ENCODE data around the gene DIAPH2. TPM values are rescaled to one million over a fixed set of nuclear protein-coding genes. Genes with fewer than 3 reads are reported as not detected.

Gene DIAPH2
- total and polyA plus RNA-seq, 2 of the 13 experiments (the other 11 are each of a cell fraction or from before 2014, with no cell fraction given) = 2.1 to 8.5 TPM

DNA sequence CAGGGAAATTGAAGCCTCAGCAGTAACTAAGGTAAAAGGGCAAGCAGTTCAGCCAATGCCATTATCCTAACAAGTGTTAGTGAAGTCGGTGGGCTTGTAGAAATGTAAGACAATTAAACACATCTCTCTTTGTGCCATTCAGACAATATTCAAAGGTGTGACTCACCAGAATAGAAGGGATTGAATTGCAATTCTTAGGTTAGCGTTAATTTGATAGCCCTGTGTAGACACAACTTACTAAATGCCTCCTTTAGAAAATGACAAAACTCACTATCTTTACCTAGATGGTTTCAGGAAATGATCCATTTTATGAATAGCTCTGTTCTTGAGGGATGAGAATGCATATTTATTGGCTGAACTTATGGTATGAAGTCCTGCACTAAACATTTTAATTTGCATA lies 234.2 kb downstream of the DIAPH2 start:
- intact Hi-C loops (cut with micrococcal nuclease; ENCODE audit: unreplicated experiment) = no loop called here
- POLR2A ChIA-PET = no interaction called here

More for the DNA sequence above, 234.2 kb downstream of the DIAPH2 start:
- BruUV-seq (replicated peaks) = no TSS peak
- Histone ChIP-seq H3K9ac (ENCODE audit: insufficient read depth, low read depth, low read length) (no peak overlapping the region), H3K9me3 (ENCODE audit: low read length) (no peaks in the 10 kb centered on the region), H3K27me3 (ENCODE audit: control insufficient read depth in 1 of 2, insufficient read depth in 2 of 2, low read length in 2 of 2) (no peaks in the 10 kb centered on the region), H3K36me3 (replicated peaks in 1 of 2; ENCODE audit: control insufficient read depth in 1 of 2, insufficient read depth in 2 of 2, low read length in 2 of 2) (no peaks in the 10 kb centered on the region), H4K20me1 (ENCODE audit: insufficient read depth, low read length) (no peaks in the 10 kb centered on the region), H2AFZ (ENCODE audit: low read length) (no peak overlapping the region), H3K4me1 (ENCODE audit: insufficient read depth, low read length) (no peaks in the 10 kb centered on the region), H3K79me2 (ENCODE audit: insufficient read depth, low read length) (no peaks in the 10 kb centered on the region), H3K4me3 (replicated peaks in 1 of 3; ENCODE audit: insufficient read depth in 1 of 3, low read depth in 2 of 3, low read length in 3 of 3) (no peak overlapping the region), H3K27ac (ENCODE audit: extremely low read length, insufficient read depth, low read length) (no peak overlapping the region), H3K4me2 (ENCODE audit: low read depth, low read length) (no peak overlapping the region)
- CTCF ChIA-PET (ENCODE audit: low intra/inter-chr PET ratio, low total read pairs) = no interaction called here
- DNase-seq (ENCODE audit: low spot score) (no peak), ATAC-seq (no peak), FAIRE-seq (no peak)
- 93% methylated on average over 2 of the region's 2 CpGs for WGBS (ENCODE audit: low lambda C conversion rate)
- in situ Hi-C loops (cut with HindIII; ENCODE audit: extremely low pct_ligation_motif_present, low pct_unique_long_range_greater_than_20kb) = no loop called here
- no peak for TF ChIP-seq CREB1 (IDR thresholded peaks at IDR 0.05)
- TF ChIP-seq CREB1 (CRISPR knock-in tag; IDR thresholded peaks at IDR 0.05) = no peak
- no peak for TF ChIP-seq IKZF5 (CRISPR knock-in tag; IDR thresholded peaks at IDR 0.05)
- no peak for TF ChIP-seq ZFAT (CRISPR knock-in tag; conservative IDR thresholded peaks at IDR 0.05)
- TF ChIP-seq ZNF724P (CRISPR knock-in tag; IDR thresholded peaks at IDR 0.05; ENCODE audit: borderline replicate concordance) = no peak
- TF ChIP-seq, protein P1, sequence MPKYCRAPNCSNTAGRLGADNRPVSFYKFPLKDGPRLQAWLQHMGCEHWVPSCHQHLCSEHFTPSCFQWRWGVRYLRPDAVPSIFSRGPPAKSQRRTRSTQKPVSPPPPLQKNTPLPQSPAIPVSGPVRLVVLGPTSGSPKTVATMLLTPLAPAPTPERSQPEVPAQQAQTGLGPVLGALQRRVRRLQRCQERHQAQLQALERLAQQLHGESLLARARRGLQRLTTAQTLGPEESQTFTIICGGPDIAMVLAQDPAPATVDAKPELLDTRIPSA (CRISPR knock-in tag; IDR thresholded peaks at IDR 0.05; ENCODE audit: borderline replicate concordance) = no peak
- TF ChIP-seq NFE2L1 (CRISPR knock-in tag; IDR thresholded peaks at IDR 0.05; ENCODE audit: borderline replicate concordance) = no peak
- no peak for TF ChIP-seq CBX2 (IDR thresholded peaks at IDR 0.05; ENCODE audit: low read depth, low read length)
- TF ChIP-seq CBX2 (CRISPR knock-in tag; IDR thresholded peaks at IDR 0.05; ENCODE audit: low read depth) = no peak
- TF ChIP-seq PPARG (CRISPR knock-in tag; conservative IDR thresholded peaks at IDR 0.05) = no peak
- no peak for TF ChIP-seq HDAC6 (IDR thresholded peaks at IDR 0.05; ENCODE audit: low read depth, low read length)
- no peak for TF ChIP-seq ZNF670 (CRISPR knock-in tag; IDR thresholded peaks at IDR 0.05; ENCODE audit: borderline replicate concordance)
- no peak for TF ChIP-seq SNAPC2 (CRISPR knock-in tag; IDR thresholded peaks at IDR 0.05)
- no peak for TF ChIP-seq XRCC5 (optimal IDR thresholded peaks at IDR 0.05; ENCODE audit: low read length)
- no peak for TF ChIP-seq ZNF503 (CRISPR knock-in tag; IDR thresholded peaks at IDR 0.05)
- TF ChIP-seq ZFP1 (CRISPR knock-in tag; IDR thresholded peaks at IDR 0.05) = no peak
- no peak for TF ChIP-seq ZNF776 (CRISPR knock-in tag; IDR thresholded peaks at IDR 0.05)
- TF ChIP-seq, protein P2, sequence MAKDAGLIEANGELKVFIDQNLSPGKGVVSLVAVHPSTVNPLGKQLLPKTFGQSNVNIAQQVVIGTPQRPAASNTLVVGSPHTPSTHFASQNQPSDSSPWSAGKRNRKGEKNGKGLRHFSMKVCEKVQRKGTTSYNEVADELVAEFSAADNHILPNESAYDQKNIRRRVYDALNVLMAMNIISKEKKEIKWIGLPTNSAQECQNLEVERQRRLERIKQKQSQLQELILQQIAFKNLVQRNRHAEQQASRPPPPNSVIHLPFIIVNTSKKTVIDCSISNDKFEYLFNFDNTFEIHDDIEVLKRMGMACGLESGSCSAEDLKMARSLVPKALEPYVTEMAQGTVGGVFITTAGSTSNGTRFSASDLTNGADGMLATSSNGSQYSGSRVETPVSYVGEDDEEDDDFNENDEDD (CRISPR knock-in tag; IDR thresholded peaks at IDR 0.05; ENCODE audit: borderline replicate concordance) = no peak
- TF ChIP-seq ZNF761 (CRISPR knock-in tag; conservative IDR thresholded peaks at IDR 0.05) = no peak
- TF ChIP-seq SETDB1 (CRISPR knock-in tag; IDR thresholded peaks at IDR 0.05; ENCODE audit: borderline replicate concordance) = no peak
- no peak for TF ChIP-seq CHD4 (IDR thresholded peaks at IDR 0.05; ENCODE audit: borderline replicate concordance, low read length)

Measured in HepG2 (cell line).